IMR-90 (cell line): ENCODE data around the gene L3MBTL4. TPM values are rescaled to one million over a fixed set of nuclear protein-coding genes. Genes with fewer than 3 reads are reported as not detected.
"Not testable (repeated sequence)": the region's sequence is repeated elsewhere in the genome, so short reads cannot be mapped to it uniquely, and the experiment has no call there.

Experiments used
- ATAC-seq: fragments of 200-7000 bp; cut with Tn5 transposase; 2 replicates; pipeline ENCODE4 v1.9.1; 2020; ENCODE audit warnings: low read depth, mild to moderate bottlenecking, moderate library complexity
- BruUV-seq: library from RNA; stranded (reverse); fragments of 400-500 nt; replicated peaks from 2 replicates; lab custom pipeline; 2021; lab: Mats Ljungman, UMichigan
- CTCF ChIA-PET: fragments of 300-600 bp; formaldehyde crosslinking; extraction: SDS; loops from one replicate; lab custom pipeline; 2021; ENCODE audit warnings: antibody characterized with exemption; lab: Yijun Ruan, JAX
- POLR2A ChIA-PET: fragments of 300-600 bp; sonication (Branson Sonifier 250); formaldehyde crosslinking; loops from one replicate; lab custom pipeline; 2022; ENCODE audit warnings: antibody characterized with exemption; ENCODE audit not compliant: unreplicated experiment; lab: Charles Lee
- DNase-seq: peaks from one replicate; pipeline ENCODE4 v3.0.0; 2013
- H2AFZ ChIP-seq: replicated peaks from 2 replicates; pipeline ENCODE3; 2013; ENCODE audit warnings: low read length, mild to moderate bottlenecking; ENCODE audit not compliant: poor library complexity
- H2AK5ac ChIP-seq: 2 replicates; pipeline ENCODE4 v1.6.1; 2013; ENCODE audit warnings: low read depth, low read length, inconsistent platforms
- H2AK9ac ChIP-seq: replicated peaks from 2 replicates; pipeline ENCODE3; 2013; ENCODE audit warnings: mild to moderate bottlenecking, low read depth, low read length, moderate library complexity; ENCODE audit not compliant: poor library complexity
- H2BK120ac ChIP-seq: 2 replicates; pipeline ENCODE4 v1.6.1; 2013; ENCODE audit warnings: low read depth, low read length, inconsistent platforms
- H2BK15ac ChIP-seq: 3 replicates; pipeline ENCODE4 v1.6.1; 2013; ENCODE audit warnings: low read depth, low read length, inconsistent platforms
- H2BK20ac ChIP-seq: 2 replicates; pipeline ENCODE4 v1.6.1; 2013; ENCODE audit warnings: low read depth, mild to moderate bottlenecking, inconsistent platforms, low read length, moderate library complexity
- H2BK5ac ChIP-seq: 2 replicates; pipeline ENCODE4 v1.6.1; 2013; ENCODE audit warnings: mild to moderate bottlenecking, low read depth, low read length, inconsistent platforms; ENCODE audit not compliant: poor library complexity, severe bottlenecking
- H3K14ac ChIP-seq: replicated peaks from 2 replicates; pipeline ENCODE4 v1.6.1; 2013; ENCODE audit warnings: low read depth, low read length, inconsistent platforms
- H3K18ac ChIP-seq: 2 replicates; pipeline ENCODE4 v1.6.1; 2013; ENCODE audit warnings: low read depth, low read length, control low read depth
- H3K23ac ChIP-seq: 2 replicates; pipeline ENCODE4 v1.6.1; 2013; ENCODE audit warnings: low read depth, low read length, inconsistent platforms
- H3K27ac ChIP-seq: 2 replicates; pipeline ENCODE4 v1.5.1; 2013; ENCODE audit warnings: mild to moderate bottlenecking, control low read depth, low read length; ENCODE audit not compliant: insufficient read depth
- H3K27me3 ChIP-seq: 2 replicates; pipeline ENCODE4 v1.6.1; 2013; ENCODE audit warnings: low read length; ENCODE audit not compliant: control insufficient read depth, insufficient read depth
- H3K36me3 ChIP-seq: 2 replicates; pipeline ENCODE4 v1.6.1; 2013; ENCODE audit warnings: low read length, mixed read lengths; ENCODE audit not compliant: control insufficient read depth, insufficient read depth
- H3K4ac ChIP-seq: 2 replicates; pipeline ENCODE4 v1.6.1; 2013; ENCODE audit warnings: low read depth, low read length, inconsistent platforms
- H3K4me1 ChIP-seq: 2 replicates; pipeline ENCODE4 v1.6.1; 2013; ENCODE audit warnings: low read length, mixed read lengths; ENCODE audit not compliant: control insufficient read depth, insufficient read depth
- H3K4me2 ChIP-seq: 2 replicates; pipeline ENCODE4 v1.6.1; 2013; ENCODE audit warnings: low read depth, mild to moderate bottlenecking, control low read depth, low read length, moderate library complexity
- H3K4me3 ChIP-seq: 2 replicates; pipeline ENCODE4 v1.5.1; 2013; ENCODE audit warnings: low read depth, mild to moderate bottlenecking, control low read depth, low read length, moderate library complexity; ENCODE audit not compliant: insufficient read depth
- H3K56ac ChIP-seq: 2 replicates; pipeline ENCODE4 v1.6.1; 2013; ENCODE audit warnings: low read length, inconsistent platforms; ENCODE audit not compliant: insufficient read depth; ENCODE audit errors: extremely low read depth
- H3K79me1 ChIP-seq, 2 experiments: 2 replicates each; pipeline ENCODE4 v1.6.1; 2013; ENCODE audit warnings: low read length in 2 of 2, inconsistent platforms in 1 of 2, low read depth in 1 of 2
- H3K9ac ChIP-seq: 2 replicates; pipeline ENCODE4 v1.6.1; 2013; ENCODE audit warnings: low read depth, low read length, control low read depth
- H3K9me1 ChIP-seq: 2 replicates; pipeline ENCODE4 v1.6.1; 2013; ENCODE audit warnings: low read length, inconsistent platforms; ENCODE audit not compliant: insufficient read depth
- H3K9me3 ChIP-seq: 2 replicates; pipeline ENCODE4 v1.6.1; 2013; ENCODE audit warnings: low read length; ENCODE audit not compliant: control insufficient read depth, insufficient read depth
- H4K20me1 ChIP-seq: 2 replicates; pipeline ENCODE4 v1.6.1; 2013; ENCODE audit warnings: low read length, inconsistent platforms; ENCODE audit not compliant: insufficient read depth
- H4K5ac ChIP-seq: 2 replicates; pipeline ENCODE4 v1.6.1; 2013; ENCODE audit warnings: mild to moderate bottlenecking, low read depth, low read length, control low read depth
- H4K8ac ChIP-seq, 2 experiments: 2 replicates each; pipeline ENCODE4 v1.6.1; 2013; ENCODE audit warnings: low read depth in 2 of 2, low read length in 2 of 2, control low read depth in 1 of 2, inconsistent platforms in 1 of 2
- H4K91ac ChIP-seq: 2 replicates; pipeline ENCODE4 v1.6.1; 2013; ENCODE audit warnings: low read depth, low read length, inconsistent platforms; ENCODE audit not compliant: insufficient read depth
- WGBS, 2 experiments: methylation state at CpG; one replicate each; pipeline versions ENCODE4 v1.1.5 to v1.1.7; 2013; ENCODE audit warnings: missing lambda C conversion rate in 2 of 2; ENCODE audit not compliant: insufficient read length in 1 of 2; ENCODE audit errors: extremely low coverage in 2 of 2; 5-methylcytosine and 5-hydroxymethylcytosine counted together
- dilution Hi-C: fragments of 300-500 bp; cut with HindIII; formaldehyde crosslinking; loops from one replicate; pipeline ENCODE4 v1.14.3; 2018; ENCODE audit warnings: low sequenced_read_pairs; ENCODE audit not compliant: unreplicated experiment
- in situ Hi-C: fragments of 300-500 bp; cut with MboI; formaldehyde crosslinking; loops from 3 replicates; pipeline ENCODE4 v1.14.3; 2019; ENCODE audit warnings: low sequenced_read_pairs, inconsistent platforms, mixed read lengths
- intact Hi-C: fragments of 100-400 bp; cut with micrococcal nuclease; formaldehyde crosslinking; loops from 2 replicates; pipeline ENCODE4 v1.10.0; 2022
- polyA plus RNA-seq, 3 experiments: library from polyadenylated mRNA; depleted of rRNA; stranded (reverse); fragments of >200 nt; gene quantifications; 2 replicates each; pipeline ENCODE4 v1.2.3, GENCODE V29; 2012; ENCODE audit warnings: low replicate concordance in 1 of 3
- total RNA-seq: library from RNA; depleted of rRNA; stranded (reverse); fragments of >200 nt; gene quantifications from 2 replicates; pipeline ENCODE4 v1.2.3, GENCODE V29; 2012

Gene L3MBTL4
- total and polyA plus RNA-seq, 2 of the 4 experiments (the other 2 are of a cell fraction), result under 0.01 to 0.02 TPM

DNA sequence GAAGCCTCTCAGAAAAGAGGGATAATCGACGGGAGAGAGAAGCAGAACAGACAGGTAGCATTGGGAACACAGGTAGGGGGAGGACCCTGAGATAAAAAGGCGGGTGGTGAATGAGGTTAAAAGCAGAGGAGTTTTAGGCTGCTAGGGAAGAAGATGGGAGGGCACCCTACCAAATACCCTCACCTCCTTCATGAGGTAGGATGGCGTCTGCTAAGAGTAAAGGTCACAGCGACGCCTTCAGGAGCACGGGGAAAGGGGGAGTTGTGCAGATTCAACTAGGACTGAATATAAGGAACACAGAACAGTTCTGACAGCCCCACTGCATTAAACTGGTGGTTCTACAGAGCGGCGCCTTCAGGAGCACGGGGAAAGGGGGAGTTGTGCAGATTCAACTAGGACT is 142.6 kb downstream of the L3MBTL4 start:
- H3K56ac ChIP-seq, ATAC-seq, H4K5ac ChIP-seq, H2BK15ac ChIP-seq, H4K20me1 ChIP-seq, H3K4me3 ChIP-seq, H2AFZ ChIP-seq, intact Hi-C loops, H3K27ac ChIP-seq, H3K18ac ChIP-seq, H2BK120ac ChIP-seq, H2AK9ac ChIP-seq, POLR2A ChIA-PET, H3K4ac ChIP-seq, H3K36me3 ChIP-seq, H2BK5ac ChIP-seq, H3K79me1 ChIP-seq, H2BK20ac ChIP-seq, H3K9ac ChIP-seq, H3K4me2 ChIP-seq, H3K14ac ChIP-seq, H4K91ac ChIP-seq, H2AK5ac ChIP-seq, H4K8ac ChIP-seq, CTCF ChIA-PET, in situ Hi-C loops, H3K9me3 ChIP-seq, H3K4me1 ChIP-seq, DNase-seq, BruUV-seq, dilution Hi-C loops, H3K9me1 ChIP-seq, H3K27me3 ChIP-seq, H3K23ac ChIP-seq: not testable (repeated sequence)
- 0% methylated on average over 2 of the region's 10 CpGs; no CpG with 5 or more reads in 1 of the 2 experiments for WGBS, 2 experiments
